Panc1 (cell line): ENCODE measurements around the gene HAUS1. TPM values are rescaled to one million over a fixed set of nuclear protein-coding genes. Genes with fewer than 3 reads are reported as not detected.

ENCODE experiments used
- ATAC-seq: fragments of 200-7000 bp; cut with Tn5 transposase; 2 replicates; pipeline ENCODE4 v1.9.1; 2020; ENCODE audit warnings: mild to moderate bottlenecking, moderate library complexity
- BruUV-seq: library from RNA; stranded (reverse); fragments of 400-500 nt; replicated peaks from 2 replicates; lab custom pipeline; 2021; lab: Mats Ljungman, UMichigan
- CTCF ChIA-PET: fragments of 300-600 bp; sonication (Branson Sonifier 250); formaldehyde crosslinking; loops from one replicate; lab custom pipeline; 2022; ENCODE audit warnings: antibody characterized with exemption; lab: Charles Lee
- POLR2A ChIA-PET: fragments of 300-600 bp; sonication (Branson Sonifier 250); formaldehyde crosslinking; loops from one replicate; lab custom pipeline; 2022; ENCODE audit warnings: antibody characterized with exemption; lab: Charles Lee
- DNase-seq: peaks from one replicate; pipeline ENCODE4 v3.0.0-alpha.2; 2010; ENCODE audit warnings: low read depth, low spot score
- H3K27ac ChIP-seq: 2 replicates; pipeline ENCODE4 v1.5.1; 2011; ENCODE audit warnings: mild to moderate bottlenecking, low read length, inconsistent platforms
- H3K27me3 ChIP-seq: fragments of 200-500 bp; sonication (Bioruptor generic); 2 replicates; pipeline ENCODE4 v1.6.0; 2014; ENCODE audit warnings: low read length, inconsistent platforms; ENCODE audit not compliant: control insufficient read depth, insufficient read depth
- H3K36me3 ChIP-seq: fragments of 200-500 bp; sonication (Bioruptor generic); 2 replicates; pipeline ENCODE4 v1.5.1; 2014; ENCODE audit warnings: inconsistent platforms, mild to moderate bottlenecking, low read length, moderate library complexity; ENCODE audit not compliant: control insufficient read depth, insufficient read depth
- H3K4me1 ChIP-seq: 2 replicates; pipeline ENCODE4 v1.5.1; 2011; ENCODE audit warnings: inconsistent platforms, mild to moderate bottlenecking, low read length, moderate library complexity; ENCODE audit not compliant: control insufficient read depth, insufficient read depth
- H3K4me3 ChIP-seq, 2 experiments: 2 replicates each; pipeline ENCODE4 v1.5.1; 2011 to 2012; ENCODE audit warnings: low read depth in 2 of 2, low read length in 2 of 2, mild to moderate bottlenecking in 2 of 2, inconsistent platforms in 1 of 2, moderate library complexity in 1 of 2
- H3K9me3 ChIP-seq: fragments of 200-500 bp; sonication (Bioruptor generic); 2 replicates; pipeline ENCODE4 v1.5.1; 2014; ENCODE audit warnings: low read depth, mild to moderate bottlenecking, inconsistent platforms, low read length, moderate library complexity; ENCODE audit not compliant: control insufficient read depth, insufficient read depth
- POLR2AphosphoS5 ChIP-seq: IDR thresholded peaks from 2 replicates; pipeline ENCODE4 v1.6.1; 2012; ENCODE audit warnings: mild to moderate bottlenecking, low read depth, low read length, moderate library complexity
- SIN3A ChIP-seq: IDR thresholded peaks from 2 replicates; pipeline ENCODE4 v1.6.1; 2012; ENCODE audit warnings: low read depth, mild to moderate bottlenecking, low read length, moderate library complexity, borderline replicate concordance; ENCODE audit not compliant: insufficient read depth
- TCF7L2 ChIP-seq: IDR thresholded peaks from 2 replicates; pipeline ENCODE4 v1.6.1; 2011; ENCODE audit warnings: mild to moderate bottlenecking, low read depth, low read length, inconsistent platforms
- in situ Hi-C: cut with HindIII; loops from 2 replicates; pipeline ENCODE4 v1.10.0; 2016; ENCODE audit warnings: low sequenced_read_pairs, low pct_unique_long_range_greater_than_20kb
- intact Hi-C: fragments of 100-400 bp; cut with micrococcal nuclease; formaldehyde crosslinking; loops from one replicate; pipeline ENCODE4 v1.10.0; 2022; ENCODE audit not compliant: unreplicated experiment
- total RNA-seq: library from RNA; stranded (reverse); gene quantifications from one replicate; pipeline ENCODE4 v1.2.1, GENCODE V29; 2021; ENCODE audit not compliant: unreplicated experiment
- TF ChIP-seq, protein P1 (sequence below), 2 experiments: IDR thresholded peaks; 2 replicates each; pipeline ENCODE4 v1.6.1; 2011 to 2012; ENCODE audit warnings: low read depth in 2 of 2, control low read depth in 1 of 2, low read length in 1 of 2, mild to moderate bottlenecking in 1 of 2, moderate library complexity in 1 of 2; ENCODE audit not compliant: insufficient read depth in 1 of 2
- TF ChIP-seq, protein P2 (sequence below): fragments of 450-650 bp; IDR thresholded peaks from 2 replicates; pipeline ENCODE4 v1.5.1; 2017; ENCODE audit warnings: mild to moderate bottlenecking

Gene HAUS1
- total RNA-seq, 1 experiment from 2014 or later, result 28.4 TPM

DNA sequence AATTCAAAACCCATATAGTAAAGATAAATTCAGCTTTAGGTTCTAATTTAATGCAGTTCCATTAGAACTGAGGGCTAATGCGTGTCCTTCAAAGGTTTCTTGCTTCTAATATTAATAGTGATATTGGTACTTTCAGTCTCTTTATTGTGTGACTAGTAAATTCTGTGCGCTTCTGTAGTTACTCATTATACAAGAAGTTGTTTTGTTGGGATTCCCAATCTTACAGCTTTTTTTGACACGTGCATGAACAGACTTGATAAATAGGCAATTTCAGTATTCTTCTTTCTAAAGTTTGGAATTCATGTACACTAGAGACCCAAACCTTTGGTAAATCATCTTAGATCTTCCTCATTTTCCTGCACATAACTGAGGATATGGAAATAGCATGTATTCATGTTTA is 71.8 kb downstream of the HAUS1 start:
- TF ChIP-seq, protein P1, sequence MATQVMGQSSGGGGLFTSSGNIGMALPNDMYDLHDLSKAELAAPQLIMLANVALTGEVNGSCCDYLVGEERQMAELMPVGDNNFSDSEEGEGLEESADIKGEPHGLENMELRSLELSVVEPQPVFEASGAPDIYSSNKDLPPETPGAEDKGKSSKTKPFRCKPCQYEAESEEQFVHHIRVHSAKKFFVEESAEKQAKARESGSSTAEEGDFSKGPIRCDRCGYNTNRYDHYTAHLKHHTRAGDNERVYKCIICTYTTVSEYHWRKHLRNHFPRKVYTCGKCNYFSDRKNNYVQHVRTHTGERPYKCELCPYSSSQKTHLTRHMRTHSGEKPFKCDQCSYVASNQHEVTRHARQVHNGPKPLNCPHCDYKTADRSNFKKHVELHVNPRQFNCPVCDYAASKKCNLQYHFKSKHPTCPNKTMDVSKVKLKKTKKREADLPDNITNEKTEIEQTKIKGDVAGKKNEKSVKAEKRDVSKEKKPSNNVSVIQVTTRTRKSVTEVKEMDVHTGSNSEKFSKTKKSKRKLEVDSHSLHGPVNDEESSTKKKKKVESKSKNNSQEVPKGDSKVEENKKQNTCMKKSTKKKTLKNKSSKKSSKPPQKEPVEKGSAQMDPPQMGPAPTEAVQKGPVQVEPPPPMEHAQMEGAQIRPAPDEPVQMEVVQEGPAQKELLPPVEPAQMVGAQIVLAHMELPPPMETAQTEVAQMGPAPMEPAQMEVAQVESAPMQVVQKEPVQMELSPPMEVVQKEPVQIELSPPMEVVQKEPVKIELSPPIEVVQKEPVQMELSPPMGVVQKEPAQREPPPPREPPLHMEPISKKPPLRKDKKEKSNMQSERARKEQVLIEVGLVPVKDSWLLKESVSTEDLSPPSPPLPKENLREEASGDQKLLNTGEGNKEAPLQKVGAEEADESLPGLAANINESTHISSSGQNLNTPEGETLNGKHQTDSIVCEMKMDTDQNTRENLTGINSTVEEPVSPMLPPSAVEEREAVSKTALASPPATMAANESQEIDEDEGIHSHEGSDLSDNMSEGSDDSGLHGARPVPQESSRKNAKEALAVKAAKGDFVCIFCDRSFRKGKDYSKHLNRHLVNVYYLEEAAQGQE (IDR thresholded peaks at IDR 0.05; ENCODE audit: insufficient read depth in 1 of 2, low read depth in 2 of 2, low read length in 1 of 2), result no peak
- TF ChIP-seq POLR2AphosphoS5 (no peak), TCF7L2 (no peak), SIN3A (no peak)
- TF ChIP-seq, protein P2, sequence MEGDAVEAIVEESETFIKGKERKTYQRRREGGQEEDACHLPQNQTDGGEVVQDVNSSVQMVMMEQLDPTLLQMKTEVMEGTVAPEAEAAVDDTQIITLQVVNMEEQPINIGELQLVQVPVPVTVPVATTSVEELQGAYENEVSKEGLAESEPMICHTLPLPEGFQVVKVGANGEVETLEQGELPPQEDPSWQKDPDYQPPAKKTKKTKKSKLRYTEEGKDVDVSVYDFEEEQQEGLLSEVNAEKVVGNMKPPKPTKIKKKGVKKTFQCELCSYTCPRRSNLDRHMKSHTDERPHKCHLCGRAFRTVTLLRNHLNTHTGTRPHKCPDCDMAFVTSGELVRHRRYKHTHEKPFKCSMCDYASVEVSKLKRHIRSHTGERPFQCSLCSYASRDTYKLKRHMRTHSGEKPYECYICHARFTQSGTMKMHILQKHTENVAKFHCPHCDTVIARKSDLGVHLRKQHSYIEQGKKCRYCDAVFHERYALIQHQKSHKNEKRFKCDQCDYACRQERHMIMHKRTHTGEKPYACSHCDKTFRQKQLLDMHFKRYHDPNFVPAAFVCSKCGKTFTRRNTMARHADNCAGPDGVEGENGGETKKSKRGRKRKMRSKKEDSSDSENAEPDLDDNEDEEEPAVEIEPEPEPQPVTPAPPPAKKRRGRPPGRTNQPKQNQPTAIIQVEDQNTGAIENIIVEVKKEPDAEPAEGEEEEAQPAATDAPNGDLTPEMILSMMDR, result no peak
- POLR2A ChIA-PET, result no interaction called here
- no peaks in the 10 kb centered on the region for H3K9me3 ChIP-seq
- no TSS peak for BruUV-seq
- H3K27me3 ChIP-seq, result no peaks in the 10 kb centered on the region
- H3K36me3 ChIP-seq, result no peaks in the 10 kb centered on the region
- no peak for DNase-seq
- no peak overlapping the region for H3K27ac ChIP-seq
- no peak overlapping the region for H3K4me3 ChIP-seq
- in situ Hi-C loops, result no loop called here
- intact Hi-C loops, result no loop called here
- CTCF ChIA-PET, result no interaction called here
- H3K4me1 ChIP-seq, result peaks cover 8% of the 10 kb centered on the region; the same call in 1 of the 2 replicates
- ATAC-seq, result no peak

Other genes starting within 250 kb of the HAUS1 start
- 12.9 TPM for gene EPG5, start 137.1 kb upstream of the HAUS1 start, total RNA-seq
- 0.39 TPM for gene PSTPIP2, start 32.1 kb upstream of the HAUS1 start, total RNA-seq
- 298 TPM for gene ATP5F1A, start 6.1 kb upstream of the HAUS1 start, total RNA-seq